Activated CD8-positive, alpha-beta T cell treated with anti-CD3 and anti-CD28 coated beads, Interleukin-2, amount 10 ng/mL, durations not matched to agents 7 days and 5 days (primary cell): ENCODE results near the gene MKNK2. TPM values are rescaled to one million over a fixed set of nuclear protein-coding genes. Genes with fewer than 3 reads are reported as not detected.
"Not testable (repeated sequence)": the region's sequence is repeated elsewhere in the genome, so short reads cannot be mapped to it uniquely, and the experiment has no call there.

Experiments used
- ATAC-seq: fragments of 150-1000 bp; cut with Tn5 transposase; one replicate; pipeline ENCODE4 v1.10.0; 2021; ENCODE audit warnings: moderate library complexity
- CTCF ChIA-PET: fragments of 350-600 bp; sonication (Branson Sonifier 250); formaldehyde crosslinking; loops from one replicate; lab custom pipeline; 2021; ENCODE audit warnings: antibody characterized with exemption; lab: Charles Lee
- POLR2A ChIA-PET: fragments of 350-600 bp; sonication (Branson Sonifier 250); formaldehyde crosslinking; loops from one replicate; lab custom pipeline; 2021; ENCODE audit warnings: antibody characterized with exemption; lab: Charles Lee
- DNase-seq: peaks from one replicate; pipeline ENCODE4 v3.0.0-alpha.2; 2020
- H3K27ac Mint-ChIP-seq: one replicate; pipeline ENCODE4 v1.8.0; 2021; ENCODE audit warnings: mild to moderate bottlenecking, mixed read lengths
- H3K27me3 Mint-ChIP-seq: one replicate; pipeline ENCODE4 v1.8.0; 2021; ENCODE audit warnings: low read depth, mixed read lengths
- H3K36me3 Mint-ChIP-seq: one replicate; pipeline ENCODE4 v1.8.0; 2021; ENCODE audit warnings: low read depth, mixed read lengths
- H3K4me1 Mint-ChIP-seq: one replicate; pipeline ENCODE4 v1.8.0; 2021; ENCODE audit warnings: low read depth, mixed read lengths
- H3K4me3 Mint-ChIP-seq: one replicate; pipeline ENCODE4 v1.8.0; 2021; ENCODE audit warnings: mild to moderate bottlenecking, mixed read lengths
- H3K9me3 Mint-ChIP-seq: one replicate; pipeline ENCODE4 v1.8.0; 2022; ENCODE audit warnings: mixed read lengths; ENCODE audit not compliant: insufficient read depth
- total RNA-seq, 2 experiments: library from RNA; stranded (reverse); gene quantifications; one replicate each; pipeline ENCODE4 v1.2.3, GENCODE V29; 2021

The MKNK2 gene
- total RNA-seq, 2 experiments from 2014 or later: 332 to 348 TPM

GRCh38 chr19:2034253-2034652 is 16.8 kb downstream of the MKNK2 start:
- peaks cover 31% of the 10 kb centered on the region for H3K4me1 Mint-ChIP-seq
- not testable (repeated sequence) for H3K27me3 Mint-ChIP-seq, H3K9me3 Mint-ChIP-seq, H3K36me3 Mint-ChIP-seq, H3K27ac Mint-ChIP-seq, H3K4me3 Mint-ChIP-seq, ATAC-seq, DNase-seq
- ChIA-PET POLR2A (interaction anchor here (0.8 to 2.2 kb wide), 2 partner anchors 9 to 17 kb away, joined by 3 to 11 read pairs; partner anchors contain the start of gene MKNK2), CTCF (interaction anchor here (1.3 to 1.6 kb wide), 3 partner anchors 8 to 17 kb away, joined by 4 to 6 read pairs (median 4); no protein-coding TSS in a partner anchor)

GRCh38 chr19:2033825-2034159 is 17.3 kb downstream of the MKNK2 start:
- no peaks in the 10 kb centered on the region for H3K9me3 Mint-ChIP-seq
- ChIA-PET POLR2A (interaction anchor here (2.2 kb wide), 1 partner anchor 18 kb away, joined by 11 read pairs; the partner anchor contains the start of gene MKNK2), CTCF (interaction anchor here (1.2 to 2.5 kb wide), 4 partner anchors 9 to 21 kb away, joined by 3 to 9 read pairs (median 4); no protein-coding TSS in a partner anchor)
- ATAC-seq: no peak
- no peaks in the 10 kb centered on the region for H3K27me3 Mint-ChIP-seq
- no peak overlapping the region for H3K4me3 Mint-ChIP-seq
- no peak for DNase-seq
- H3K36me3 Mint-ChIP-seq: peaks cover 5% of the 10 kb centered on the region
- peaks cover 30% of the 10 kb centered on the region for H3K4me1 Mint-ChIP-seq
- no peak overlapping the region for H3K27ac Mint-ChIP-seq

GRCh38 chr19:2033115-2033824 is 17.8 kb downstream of the MKNK2 start:
- no peak overlapping the region for H3K27ac Mint-ChIP-seq
- CTCF ChIA-PET: interaction anchor here (1.2 to 3.7 kb wide), 5 partner anchors 9 to 21 kb away, joined by 3 to 14 read pairs (median 4); no protein-coding TSS in a partner anchor
- DNase-seq (no peak), ATAC-seq (no peak)
- no peaks in the 10 kb centered on the region for H3K9me3 Mint-ChIP-seq
- no peaks in the 10 kb centered on the region for H3K27me3 Mint-ChIP-seq
- H3K4me1 Mint-ChIP-seq: peaks cover 33% of the 10 kb centered on the region
- POLR2A ChIA-PET: interaction anchor here (1.5 to 2.4 kb wide), 4 partner anchors 9 to 52 kb away, joined by 4 to 12 read pairs (median 8); no protein-coding TSS in a partner anchor
- no peak overlapping the region for H3K4me3 Mint-ChIP-seq
- H3K36me3 Mint-ChIP-seq: peaks cover 3% of the 10 kb centered on the region

GRCh38 chr19:2032296-2032941 is 18.6 kb downstream of the MKNK2 start:
- DNase-seq (peak; percentile 59), ATAC-seq (peak; percentile 51)
- Mint-ChIP-seq H3K27me3 (no peaks in the 10 kb centered on the region), H3K27ac (peak overlapping the region; percentile 83), H3K9me3 (no peaks in the 10 kb centered on the region), H3K36me3 (no peaks in the 10 kb centered on the region), H3K4me3 (peak overlapping the region; percentile 66), H3K4me1 (peaks cover 33% of the 10 kb centered on the region)
- ChIA-PET CTCF (interaction anchor here (1.1 to 3.7 kb wide), 5 partner anchors 10 to 102 kb away, joined by 3 to 14 read pairs (median 4); no protein-coding TSS in a partner anchor), POLR2A (interaction anchor here (0.7 to 2.4 kb wide), 5 partner anchors 10 to 53 kb away, joined by 3 to 12 read pairs (median 4); no protein-coding TSS in a partner anchor)

- DNase-seq: no peak
- POLR2A ChIA-PET: no interaction called here
These were observed 23.7 kb downstream of the MKNK2 start for GRCh38 chr19:2027361-2027760.

GRCh38 chr19:2026770-2027169 is 24.3 kb downstream of the MKNK2 start:
- ChIA-PET POLR2A (no interaction called here), CTCF (no interaction called here)
- Mint-ChIP-seq H3K36me3 (no peaks in the 10 kb centered on the region), H3K9me3 (peaks cover 3% of the 10 kb centered on the region), H3K4me3 (no peak overlapping the region), H3K27ac (no peak overlapping the region), H3K4me1 (peaks cover 7% of the 10 kb centered on the region), H3K27me3 (peaks cover under 1% of the 10 kb centered on the region)
- ATAC-seq (no peak), DNase-seq (no peak)

More at GRCh38 chr19:2027361-2027760, 23.7 kb downstream of the MKNK2 start:
- Mint-ChIP-seq H3K4me1 (peaks cover 13% of the 10 kb centered on the region), H3K27me3 (no peaks in the 10 kb centered on the region), H3K9me3 (peaks cover 3% of the 10 kb centered on the region), H3K27ac (no peak overlapping the region), H3K4me3 (no peak overlapping the region), H3K36me3 (no peaks in the 10 kb centered on the region)
- CTCF ChIA-PET: interaction anchor here (1.2 to 1.3 kb wide), 2 partner anchors 8 to 26 kb away, joined by 3 to 4 read pairs; no protein-coding TSS in a partner anchor
- ATAC-seq: no peak

GRCh38 chr19:2022289-2022688 is 28.8 kb downstream of the MKNK2 start:
- H3K27me3 Mint-ChIP-seq: peaks cover 3% of the 10 kb centered on the region
- ChIA-PET CTCF (no interaction called here), POLR2A (interaction anchor here (1.3 kb wide), 1 partner anchor 62 kb away, joined by 7 read pairs; no protein-coding TSS in a partner anchor)
- no peak overlapping the region for H3K4me3 Mint-ChIP-seq
- H3K27ac Mint-ChIP-seq: peak overlapping the region; percentile 46
- H3K36me3 Mint-ChIP-seq: no peaks in the 10 kb centered on the region
- peaks cover 3% of the 10 kb centered on the region for H3K9me3 Mint-ChIP-seq
- DNase-seq: no peak
- H3K4me1 Mint-ChIP-seq: peaks cover 5% of the 10 kb centered on the region
- ATAC-seq: no peak

- DNase-seq: no peak
- H3K27me3 Mint-ChIP-seq: peaks cover 3% of the 10 kb centered on the region
- POLR2A ChIA-PET: no interaction called here
- CTCF ChIA-PET: interaction anchor here (2.4 kb wide), 1 partner anchor 48 kb away, joined by 17 read pairs; no protein-coding TSS in a partner anchor
- no peak for ATAC-seq
- peaks cover 4% of the 10 kb centered on the region for H3K4me1 Mint-ChIP-seq
- H3K36me3 Mint-ChIP-seq: no peaks in the 10 kb centered on the region
- H3K4me3 Mint-ChIP-seq: no peak overlapping the region
- H3K27ac Mint-ChIP-seq: no peak overlapping the region
- H3K9me3 Mint-ChIP-seq: peaks cover 3% of the 10 kb centered on the region
These were observed 29.4 kb downstream of the MKNK2 start for GRCh38 chr19:2021453-2022140.

GRCh38 chr19:2018752-2019151 is 32.3 kb downstream of the MKNK2 start:
- ChIA-PET CTCF (interaction anchor here (1.1 to 2.7 kb wide), 12 partner anchors 9 to 136 kb away, joined by 3 to 15 read pairs (median 3); no protein-coding TSS in a partner anchor), POLR2A (interaction anchor here (0.6 kb wide), 1 partner anchor 266 kb away, joined by 3 read pairs; no protein-coding TSS in a partner anchor)
- no peak overlapping the region for H3K4me3 Mint-ChIP-seq
- no peak overlapping the region for H3K27ac Mint-ChIP-seq
- no peak for DNase-seq
- no peaks in the 10 kb centered on the region for H3K36me3 Mint-ChIP-seq
- H3K4me1 Mint-ChIP-seq: peaks cover 14% of the 10 kb centered on the region
- no peak for ATAC-seq
- peaks cover 3% of the 10 kb centered on the region for H3K27me3 Mint-ChIP-seq
- no peaks in the 10 kb centered on the region for H3K9me3 Mint-ChIP-seq

- H3K27ac Mint-ChIP-seq: no peak overlapping the region
- peak; percentile 75 for DNase-seq
- POLR2A ChIA-PET: interaction anchor here (0.6 kb wide), 1 partner anchor 79 kb away, joined by 3 read pairs; no protein-coding TSS in a partner anchor
These were observed 34.8 kb downstream of the MKNK2 start for GRCh38 chr19:2016041-2016807.

More at GRCh38 chr19:2016041-2016807, 34.8 kb downstream of the MKNK2 start:
- no peak for ATAC-seq
- Mint-ChIP-seq H3K36me3 (peaks cover 9% of the 10 kb centered on the region), H3K9me3 (no peaks in the 10 kb centered on the region), H3K27me3 (no peaks in the 10 kb centered on the region), H3K4me3 (peak overlapping the region; percentile 55), H3K4me1 (peaks cover 16% of the 10 kb centered on the region)
- CTCF ChIA-PET: no interaction called here
